Astrocyte of the spinal cord (primary cell): Measurements from ENCODE around the gene COG7.

Source experiments
- DNase-seq: peaks from one replicate; pipeline ENCODE4 v3.0.0; 2011; ENCODE audit warnings: low read depth, low spot score
- H3K4me3 ChIP-seq: 2 replicates; pipeline ENCODE4 v1.5.1; 2011; ENCODE audit warnings: low read depth, mild to moderate bottlenecking, low read length, moderate library complexity
- CTCF ChIP-seq: IDR thresholded peaks from 2 replicates; pipeline ENCODE4 v1.5.1; 2012; ENCODE audit warnings: low read depth, mild to moderate bottlenecking, low read length, inconsistent platforms
- in situ Hi-C: cut with HindIII; loops from 2 replicates; pipeline ENCODE4 v1.10.0; 2017; ENCODE audit warnings: low sequenced_read_pairs

COG7 gene

GRCh38 chr16:23408242-23408822 lies 44.7 kb downstream of the COG7 start:
- TF ChIP-seq CTCF, result no peak
- no peak for DNase-seq
- in situ Hi-C loops, result no loop called here
- H3K4me3 ChIP-seq, result no peak overlapping the region

- no peak for DNase-seq
- TF ChIP-seq CTCF, result no peak
- no peak overlapping the region for H3K4me3 ChIP-seq
- in situ Hi-C loops, result no loop called here
These were observed 45.4 kb downstream of the COG7 start for GRCh38 chr16:23407436-23408127.

GRCh38 chr16:23406546-23407240 lies 46.3 kb downstream of the COG7 start:
- TF ChIP-seq CTCF, result no peak
- in situ Hi-C loops, result no loop called here
- DNase-seq, result no peak
- H3K4me3 ChIP-seq, result no peak overlapping the region

- no peak overlapping the region for H3K4me3 ChIP-seq
- in situ Hi-C loops, result no loop called here
- no peak for DNase-seq
- TF ChIP-seq CTCF, result no peak
These were observed 47.0 kb downstream of the COG7 start for GRCh38 chr16:23406024-23406423.

GRCh38 chr16:23403547-23403946 lies 49.4 kb downstream of the COG7 start:
- no peak for TF ChIP-seq CTCF
- no peak overlapping the region for H3K4me3 ChIP-seq
- no peak for DNase-seq
- in situ Hi-C loops, result no loop called here

GRCh38 chr16:23402100-23402499 lies 50.9 kb downstream of the COG7 start:
- H3K4me3 ChIP-seq, result no peak overlapping the region
- in situ Hi-C loops, result no loop called here
- TF ChIP-seq CTCF, result no peak
- DNase-seq, result no peak
